SU-DHL-6 (cell line): Measurements from ENCODE around the gene ATG2A.

Source experiments
- H2AFZ ChIP-seq: fragments of 200-600 bp; sonication (generic); 2 replicates; pipeline ENCODE4 v1.6.1; 2014; ENCODE audit warnings: low read depth, mild to moderate bottlenecking, moderate library complexity, mixed read lengths, antibody characterized with exemption, low read length; ENCODE audit not compliant: severe bottlenecking
- H3F3A ChIP-seq: fragments of 200-600 bp; shearing (Covaris generic); 2 replicates; pipeline ENCODE4 v1.6.0; 2016; ENCODE audit warnings: antibody characterized with exemption, mild to moderate bottlenecking; ENCODE audit not compliant: insufficient read depth
- H3K27ac ChIP-seq: fragments of 200-600 bp; sonication (generic); 2 replicates; pipeline ENCODE4 v1.5.1; 2016; ENCODE audit warnings: low read depth, mild to moderate bottlenecking, low read length, moderate library complexity, mixed read lengths
- H3K27me3 ChIP-seq: fragments of 200-600 bp; sonication (generic), shearing (Covaris generic); 2 replicates; pipeline ENCODE4 v1.6.0; 2014; ENCODE audit warnings: mild to moderate bottlenecking, low read length
- H3K36me3 ChIP-seq: fragments of 200-600 bp; sonication (generic); 2 replicates; pipeline ENCODE4 v1.6.1; 2014; ENCODE audit warnings: mild to moderate bottlenecking, low read length, mixed read lengths
- H3K4me2 ChIP-seq: fragments of 300-600, 200-600 bp; shearing (Covaris generic), sonication (generic); 2 replicates; pipeline ENCODE4 v1.6.0; 2014; ENCODE audit warnings: low read length, low read depth, mild to moderate bottlenecking; ENCODE audit not compliant: poor library complexity, severe bottlenecking
- H3K4me3 ChIP-seq: fragments of 200-600 bp; sonication (generic); 2 replicates; pipeline ENCODE4 v1.5.1; 2014; ENCODE audit warnings: antibody characterized with exemption, low read length, mild to moderate bottlenecking, mixed read lengths; ENCODE audit not compliant: insufficient read depth, poor library complexity, severe bottlenecking
- H3K79me2 ChIP-seq: fragments of 200-600 bp; sonication (generic); 2 replicates; pipeline ENCODE4 v1.6.1; 2014; ENCODE audit warnings: mild to moderate bottlenecking, low read length, moderate library complexity; ENCODE audit not compliant: insufficient read depth
- H3K9ac ChIP-seq: fragments of 200-600 bp; sonication (generic); 2 replicates; pipeline ENCODE4 v1.7.0; 2014; ENCODE audit warnings: mild to moderate bottlenecking, low read length
- H3K9me2 ChIP-seq: fragments of 200-600 bp; sonication (generic); replicated peaks from 2 replicates; pipeline ENCODE4 v1.6.1; 2014; ENCODE audit warnings: low read length; ENCODE audit not compliant: insufficient read depth
- H3K9me3 ChIP-seq: fragments of 200-600 bp; sonication (generic); 2 replicates; pipeline ENCODE4 v1.6.1; 2014; ENCODE audit warnings: low read length, mixed read lengths; ENCODE audit not compliant: insufficient read depth
- H4K20me1 ChIP-seq: fragments of 200-600 bp; sonication (generic); 2 replicates; pipeline ENCODE4 v1.6.1; 2014; ENCODE audit warnings: low read depth, mild to moderate bottlenecking, antibody characterized with exemption, low read length, moderate library complexity, mixed read lengths
- CTCF ChIP-seq: fragments of 200-600 bp; sonication (generic); IDR thresholded peaks from one replicate; pipeline ENCODE4 v1.5.1; 2017; ENCODE audit warnings: antibody characterized with exemption, mild to moderate bottlenecking, low read length, moderate library complexity; ENCODE audit not compliant: insufficient read depth, poor library complexity, severe bottlenecking
- EZH2phosphoT487 ChIP-seq: fragments of 200-600 bp; sonication (generic), shearing (Covaris generic); conservative IDR thresholded peaks from 2 replicates; pipeline ENCODE4 v1.6.1; 2018; ENCODE audit warnings: mild to moderate bottlenecking, antibody characterized with exemption, low read length, moderate library complexity, mixed read lengths

ATG2A gene

GRCh38 chr11:64930340-64930739, 13.3 kb upstream of the ATG2A start:
- H3K9ac ChIP-seq = no peak overlapping the region
- no peaks in the 10 kb centered on the region for H3K36me3 ChIP-seq
- H3K4me3 ChIP-seq = no peak overlapping the region
- H3K4me2 ChIP-seq = no peak overlapping the region
- no peaks in the 10 kb centered on the region for H3K9me2 ChIP-seq
- H3K9me3 ChIP-seq = no peaks in the 10 kb centered on the region
- H2AFZ ChIP-seq = no peak overlapping the region
- H3K27ac ChIP-seq = no peak overlapping the region
- TF ChIP-seq EZH2phosphoT487 (no peak), CTCF (no peak)
- no peaks in the 10 kb centered on the region for H3K27me3 ChIP-seq
- no peaks in the 10 kb centered on the region for H3K79me2 ChIP-seq
- H3F3A ChIP-seq = no peaks in the 10 kb centered on the region
- H4K20me1 ChIP-seq = no peaks in the 10 kb centered on the region

- H3K36me3 ChIP-seq = no peaks in the 10 kb centered on the region
- H4K20me1 ChIP-seq = no peaks in the 10 kb centered on the region
- no peak overlapping the region for H3K4me3 ChIP-seq
- no peaks in the 10 kb centered on the region for H3K9me3 ChIP-seq
- no peak overlapping the region for H3K4me2 ChIP-seq
- TF ChIP-seq EZH2phosphoT487 = no peak
- TF ChIP-seq CTCF = no peak
- H3K27ac ChIP-seq = no peak overlapping the region
- no peaks in the 10 kb centered on the region for H3K9me2 ChIP-seq
- no peaks in the 10 kb centered on the region for H3F3A ChIP-seq
- H2AFZ ChIP-seq = no peak overlapping the region
- H3K27me3 ChIP-seq = no peaks in the 10 kb centered on the region
- no peaks in the 10 kb centered on the region for H3K79me2 ChIP-seq
- H3K9ac ChIP-seq = no peak overlapping the region
These were observed 12.6 kb upstream of the ATG2A start for GRCh38 chr11:64929625-64930024.

- Histone ChIP-seq H2AFZ (no peak overlapping the region), H3F3A (no peaks in the 10 kb centered on the region), H3K4me3 (no peak overlapping the region), H3K9me2 (no peaks in the 10 kb centered on the region), H3K36me3 (no peaks in the 10 kb centered on the region), H3K9me3 (no peaks in the 10 kb centered on the region), H3K27ac (no peak overlapping the region), H3K27me3 (no peaks in the 10 kb centered on the region), H4K20me1 (no peaks in the 10 kb centered on the region), H3K79me2 (no peaks in the 10 kb centered on the region), H3K4me2 (no peak overlapping the region), H3K9ac (no peak overlapping the region)
- TF ChIP-seq CTCF = no peak
- no peak for TF ChIP-seq EZH2phosphoT487
These were observed 11.9 kb upstream of the ATG2A start for GRCh38 chr11:64928957-64929356.
